OCI-LY3 (cell line): Measurements from ENCODE around the gene PEX10.

ENCODE experiments used
- EZH2phosphoT487 ChIP-seq: fragments of 200-600 bp; shearing (Covaris generic); IDR thresholded peaks from 2 replicates; pipeline ENCODE4 v1.6.1; 2018; ENCODE audit warnings: antibody characterized with exemption, mixed run types, low read depth
- TF ChIP-seq, protein P1 (sequence below): fragments of 200-600, 300-600 bp; sonication (generic); IDR thresholded peaks from 2 replicates; pipeline ENCODE4 v1.5.1; 2014; ENCODE audit warnings: antibody characterized with exemption, low read length, low read depth

DNA sequence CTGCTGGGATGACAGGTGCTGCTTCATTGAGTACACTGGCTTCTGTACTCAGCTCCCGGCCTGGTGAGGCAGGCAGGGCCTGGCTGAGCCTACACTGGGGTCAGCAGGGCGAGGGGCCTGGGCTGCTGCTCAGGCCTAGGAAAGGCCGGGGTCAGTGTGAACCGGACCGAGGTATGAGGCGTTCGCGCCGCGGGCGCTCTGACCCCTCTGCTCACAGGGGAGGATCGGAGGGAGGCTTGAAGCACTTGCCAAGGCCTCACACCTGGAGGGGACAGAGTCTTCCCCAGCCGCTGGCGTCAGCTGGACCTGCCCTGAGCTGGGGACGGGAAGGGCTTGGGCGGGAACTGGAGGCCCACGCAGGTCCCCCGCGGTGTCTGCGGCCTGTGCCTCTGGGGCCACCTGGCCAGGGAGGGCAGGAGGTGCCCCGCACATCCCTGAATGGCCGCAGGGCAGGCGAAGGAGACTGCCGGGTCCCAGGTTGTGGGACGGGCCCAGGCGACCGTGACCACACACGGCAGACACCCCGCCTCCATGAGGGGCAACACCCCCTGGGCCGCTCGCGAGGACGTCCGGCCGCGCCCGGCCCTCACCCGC is 466 bp downstream of the PEX10 start:
- TF ChIP-seq EZH2phosphoT487, result no peak
- TF ChIP-seq, protein P1, sequence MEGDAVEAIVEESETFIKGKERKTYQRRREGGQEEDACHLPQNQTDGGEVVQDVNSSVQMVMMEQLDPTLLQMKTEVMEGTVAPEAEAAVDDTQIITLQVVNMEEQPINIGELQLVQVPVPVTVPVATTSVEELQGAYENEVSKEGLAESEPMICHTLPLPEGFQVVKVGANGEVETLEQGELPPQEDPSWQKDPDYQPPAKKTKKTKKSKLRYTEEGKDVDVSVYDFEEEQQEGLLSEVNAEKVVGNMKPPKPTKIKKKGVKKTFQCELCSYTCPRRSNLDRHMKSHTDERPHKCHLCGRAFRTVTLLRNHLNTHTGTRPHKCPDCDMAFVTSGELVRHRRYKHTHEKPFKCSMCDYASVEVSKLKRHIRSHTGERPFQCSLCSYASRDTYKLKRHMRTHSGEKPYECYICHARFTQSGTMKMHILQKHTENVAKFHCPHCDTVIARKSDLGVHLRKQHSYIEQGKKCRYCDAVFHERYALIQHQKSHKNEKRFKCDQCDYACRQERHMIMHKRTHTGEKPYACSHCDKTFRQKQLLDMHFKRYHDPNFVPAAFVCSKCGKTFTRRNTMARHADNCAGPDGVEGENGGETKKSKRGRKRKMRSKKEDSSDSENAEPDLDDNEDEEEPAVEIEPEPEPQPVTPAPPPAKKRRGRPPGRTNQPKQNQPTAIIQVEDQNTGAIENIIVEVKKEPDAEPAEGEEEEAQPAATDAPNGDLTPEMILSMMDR, result no peak
